AG09309 (cell line): ENCODE data around the gene AVEN.

Experiments used
- DNase-seq: peaks from one replicate; pipeline ENCODE4 v3.0.0-alpha.2; 2010; ENCODE audit warnings: low read depth
- H3K4me3 ChIP-seq: 2 replicates; pipeline ENCODE4 v1.5.1; 2011; ENCODE audit warnings: mild to moderate bottlenecking, low read depth, low read length, moderate library complexity; ENCODE audit not compliant: control insufficient read depth
- TF ChIP-seq, protein P1 (sequence below): IDR thresholded peaks from 2 replicates; pipeline ENCODE4 v1.5.1; 2011; ENCODE audit warnings: mild to moderate bottlenecking, low read depth, low read length, inconsistent platforms; ENCODE audit not compliant: insufficient read depth, control insufficient read depth; ENCODE audit errors: missing control alignments

The AVEN gene

DNA sequence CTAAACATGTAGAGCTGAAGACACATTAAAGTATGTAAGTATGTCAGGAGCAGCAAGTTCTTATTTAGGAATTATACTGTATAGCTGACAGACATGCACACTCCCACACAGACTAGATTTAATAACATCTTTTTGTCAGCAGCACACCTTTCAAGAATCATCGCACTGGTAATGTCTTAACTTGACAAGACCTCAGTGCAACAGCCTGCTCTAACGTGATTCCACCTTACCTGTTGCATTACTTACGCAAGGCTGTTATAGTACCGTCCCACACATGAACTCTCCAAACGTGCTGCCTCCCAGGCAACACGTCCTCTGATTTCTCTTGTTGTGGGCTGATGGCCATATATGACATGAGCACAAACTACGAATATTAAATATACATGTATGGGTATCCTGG, 58.8 kb downstream of the AVEN start:
- DNase-seq = no peak
- H3K4me3 ChIP-seq = no peak overlapping the region
- TF ChIP-seq, protein P1, sequence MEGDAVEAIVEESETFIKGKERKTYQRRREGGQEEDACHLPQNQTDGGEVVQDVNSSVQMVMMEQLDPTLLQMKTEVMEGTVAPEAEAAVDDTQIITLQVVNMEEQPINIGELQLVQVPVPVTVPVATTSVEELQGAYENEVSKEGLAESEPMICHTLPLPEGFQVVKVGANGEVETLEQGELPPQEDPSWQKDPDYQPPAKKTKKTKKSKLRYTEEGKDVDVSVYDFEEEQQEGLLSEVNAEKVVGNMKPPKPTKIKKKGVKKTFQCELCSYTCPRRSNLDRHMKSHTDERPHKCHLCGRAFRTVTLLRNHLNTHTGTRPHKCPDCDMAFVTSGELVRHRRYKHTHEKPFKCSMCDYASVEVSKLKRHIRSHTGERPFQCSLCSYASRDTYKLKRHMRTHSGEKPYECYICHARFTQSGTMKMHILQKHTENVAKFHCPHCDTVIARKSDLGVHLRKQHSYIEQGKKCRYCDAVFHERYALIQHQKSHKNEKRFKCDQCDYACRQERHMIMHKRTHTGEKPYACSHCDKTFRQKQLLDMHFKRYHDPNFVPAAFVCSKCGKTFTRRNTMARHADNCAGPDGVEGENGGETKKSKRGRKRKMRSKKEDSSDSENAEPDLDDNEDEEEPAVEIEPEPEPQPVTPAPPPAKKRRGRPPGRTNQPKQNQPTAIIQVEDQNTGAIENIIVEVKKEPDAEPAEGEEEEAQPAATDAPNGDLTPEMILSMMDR = no peak

DNA sequence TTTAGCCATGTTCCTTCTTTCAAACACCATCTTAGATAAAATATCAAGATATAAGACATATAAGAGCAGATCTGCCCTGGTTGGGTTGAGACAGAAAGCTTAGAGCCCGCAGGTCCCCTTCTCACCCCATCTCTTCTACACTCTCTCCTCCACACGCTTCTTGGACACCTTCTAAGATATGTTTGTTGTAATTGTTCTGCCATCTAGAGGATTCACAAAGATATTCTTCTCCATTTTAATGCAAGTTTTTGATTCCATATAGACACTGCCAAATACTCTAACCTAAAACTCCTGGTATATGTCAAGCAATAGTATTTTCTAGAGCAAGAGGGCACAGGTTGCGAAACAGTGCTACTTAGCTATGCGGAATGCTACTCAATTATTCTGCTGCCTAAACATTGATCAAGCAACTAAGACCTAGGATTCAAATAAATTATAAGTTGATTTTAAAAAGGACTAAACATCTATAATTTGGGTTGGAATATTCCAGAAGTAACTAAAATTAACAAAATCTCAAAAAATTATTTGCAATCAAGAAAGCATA, 63.9 kb downstream of the AVEN start:
- DNase-seq = no peak

DNA sequence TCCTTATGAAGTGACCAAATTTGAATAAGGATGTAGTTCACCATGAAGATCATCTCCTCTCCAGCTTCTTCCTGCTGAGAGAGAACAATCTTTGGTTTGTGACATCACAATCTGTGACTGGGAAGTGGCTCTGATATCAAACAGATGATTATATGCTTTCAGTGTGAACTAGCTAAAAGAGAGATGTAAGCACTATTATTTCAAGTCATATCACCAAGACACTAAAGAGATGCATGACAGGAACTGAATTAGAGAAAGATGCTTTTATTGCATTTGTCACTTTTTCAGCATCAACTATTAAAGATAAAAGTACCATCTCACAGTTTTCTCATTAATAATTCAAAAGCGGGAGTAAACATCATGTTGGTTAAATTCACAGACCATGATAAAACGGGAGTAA, 67.2 kb downstream of the AVEN start:
- no peak for DNase-seq
- no peak overlapping the region for H3K4me3 ChIP-seq
- TF ChIP-seq, protein P1 = no peak

More for the DNA sequence above, 63.9 kb downstream of the AVEN start:
- TF ChIP-seq, protein P1 = no peak
- H3K4me3 ChIP-seq = no peak overlapping the region

DNA sequence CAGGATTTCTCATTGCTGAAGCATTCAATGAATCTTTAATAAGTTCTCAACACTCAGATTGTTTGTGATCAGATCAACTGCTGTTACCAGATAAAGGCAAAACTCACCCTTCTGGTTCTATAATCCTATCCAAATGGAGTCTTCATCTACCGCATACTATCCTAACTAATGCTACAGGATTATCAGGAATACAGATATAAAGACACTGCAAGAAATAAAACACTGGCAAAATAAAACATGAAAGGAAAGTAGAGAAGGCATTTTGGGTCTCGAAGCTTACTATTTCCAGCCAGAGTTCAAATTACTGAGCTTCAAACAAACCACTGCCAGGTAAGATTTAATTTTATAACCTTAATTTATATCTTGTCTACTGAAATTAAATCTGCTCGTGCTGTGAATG, 70.2 kb downstream of the AVEN start:
- TF ChIP-seq, protein P1 = no peak
- no peak overlapping the region for H3K4me3 ChIP-seq
- DNase-seq = no peak

DNA sequence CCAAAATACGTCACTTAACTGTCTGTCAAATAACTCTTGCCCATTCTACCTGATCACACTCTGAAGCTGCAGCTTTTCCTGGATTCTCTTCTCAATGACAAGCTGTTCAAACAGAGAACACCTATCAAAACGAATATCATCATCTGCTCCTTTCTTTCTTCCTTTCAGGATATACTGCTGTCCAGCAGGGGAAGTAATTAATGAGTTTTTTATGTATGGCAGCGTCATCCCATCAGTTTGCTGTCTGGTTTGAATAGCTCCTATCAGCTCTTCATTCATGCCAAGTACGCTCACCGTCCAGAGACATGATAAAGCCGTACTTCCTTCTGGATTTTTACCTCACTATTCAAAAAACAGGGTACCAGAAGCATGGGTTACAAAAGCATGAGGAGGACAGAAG, 70.8 kb downstream of the AVEN start, which contains the start of gene CHRM5:
CHRM5 (plus strand) TSS at position 274 of the 400 bp plus-strand sequence. CDS start 94,221 bp downstream, outside the sequence.
- H3K4me3 ChIP-seq = no peak within 1 kb of the TSS
- DNase-seq = no peak
- TF ChIP-seq, protein P1 = no peak

GRCh38 chr15:33964665-33965040, 74.4 kb downstream of the AVEN start:
- H3K4me3 ChIP-seq = no peak overlapping the region
- TF ChIP-seq, protein P1 = no peak
- no peak for DNase-seq
